ENCODE measurements around the gene HAAO. TPM values are rescaled to one million over a fixed set of nuclear protein-coding genes. Genes with fewer than 3 reads are reported as not detected.

Gene HAAO
- polyA plus RNA-seq, 3 donors: 10.5 to 29.6 (median 15.0) TPM

DNA sequence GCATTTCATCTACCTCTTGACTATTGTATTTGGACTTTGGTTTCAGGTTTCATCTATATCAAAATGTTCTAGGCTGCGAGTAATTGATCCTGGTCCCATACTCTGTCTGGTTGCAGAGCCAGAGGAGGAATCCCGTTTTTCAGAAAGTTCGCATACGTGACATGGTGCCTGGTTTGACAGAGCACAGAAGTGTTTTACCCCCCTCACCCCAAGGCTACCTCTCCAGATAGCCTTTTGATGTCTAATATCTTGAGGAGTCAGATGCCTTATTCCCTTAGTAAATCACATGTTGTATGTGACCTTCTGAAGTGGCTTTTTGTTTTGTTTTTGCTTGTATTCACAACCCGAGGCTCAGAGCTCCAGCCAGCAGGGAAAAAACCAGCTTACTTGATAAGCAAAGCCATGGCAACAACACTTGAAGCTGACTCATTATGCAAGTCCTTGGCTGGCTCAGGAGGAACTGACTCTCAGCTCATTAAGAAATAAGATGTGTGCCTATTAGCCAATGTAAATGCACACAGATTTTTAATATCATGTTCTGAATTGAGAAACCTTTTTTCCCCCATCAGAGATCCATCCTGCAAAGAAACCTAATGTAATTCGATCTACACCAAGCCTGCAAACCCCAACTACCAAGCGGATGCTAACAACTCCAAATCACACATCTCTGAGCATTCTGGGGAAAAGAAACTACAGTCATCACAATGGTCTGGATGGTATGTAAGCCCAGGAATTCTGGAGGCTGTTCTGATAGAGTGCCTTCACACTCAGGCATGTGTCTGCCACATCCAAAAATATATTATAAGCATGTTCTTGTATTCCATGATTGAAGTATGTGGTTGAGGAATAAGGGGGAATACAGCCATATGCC, 69.8 kb downstream of the HAAO start:
- Mint-ChIP-seq H3K27ac (peak overlapping the region; percentile 84 to 95 (median 92)), H3K27me3 (ENCODE audit: low read depth in 3 of 3) (no peaks in the 10 kb centered on the region), H3K36me3 (peaks cover 0 to 3% of the 10 kb centered on the region in 2 donors), H3K4me1 (peaks cover 33% of the 10 kb centered on the region), H3K9me3 (peaks cover 0 to 3% (median 0%) of the 10 kb centered on the region in 7 donors), H3K4me3 (peak overlapping the region in 1 of 2 donors; percentile 63)
- no peaks in the 10 kb centered on the region for H3K79me2 ChIP-seq (ENCODE audit: insufficient read depth, low read length)
- H2AFZ ChIP-seq (ENCODE audit: insufficient read depth, low read depth, low read length, poor library complexity, severe bottlenecking): peak overlapping the region; percentile 31
- H3K4me2 ChIP-seq (replicated peaks; ENCODE audit: extremely low read depth, low read length, poor library complexity, severe bottlenecking): no peak overlapping the region
- peak; percentile 93 to 95 (median 94) for DNase-seq
- TF ChIP-seq, protein P1, sequence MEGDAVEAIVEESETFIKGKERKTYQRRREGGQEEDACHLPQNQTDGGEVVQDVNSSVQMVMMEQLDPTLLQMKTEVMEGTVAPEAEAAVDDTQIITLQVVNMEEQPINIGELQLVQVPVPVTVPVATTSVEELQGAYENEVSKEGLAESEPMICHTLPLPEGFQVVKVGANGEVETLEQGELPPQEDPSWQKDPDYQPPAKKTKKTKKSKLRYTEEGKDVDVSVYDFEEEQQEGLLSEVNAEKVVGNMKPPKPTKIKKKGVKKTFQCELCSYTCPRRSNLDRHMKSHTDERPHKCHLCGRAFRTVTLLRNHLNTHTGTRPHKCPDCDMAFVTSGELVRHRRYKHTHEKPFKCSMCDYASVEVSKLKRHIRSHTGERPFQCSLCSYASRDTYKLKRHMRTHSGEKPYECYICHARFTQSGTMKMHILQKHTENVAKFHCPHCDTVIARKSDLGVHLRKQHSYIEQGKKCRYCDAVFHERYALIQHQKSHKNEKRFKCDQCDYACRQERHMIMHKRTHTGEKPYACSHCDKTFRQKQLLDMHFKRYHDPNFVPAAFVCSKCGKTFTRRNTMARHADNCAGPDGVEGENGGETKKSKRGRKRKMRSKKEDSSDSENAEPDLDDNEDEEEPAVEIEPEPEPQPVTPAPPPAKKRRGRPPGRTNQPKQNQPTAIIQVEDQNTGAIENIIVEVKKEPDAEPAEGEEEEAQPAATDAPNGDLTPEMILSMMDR (IDR thresholded peaks at IDR 0.05): no peak
- peak overlapping the region; percentile 26 to 76 for H3K27ac ChIP-seq (ENCODE audit: low read depth in 1 of 2, low read length in 2 of 2)
- peaks cover 36% of the 10 kb centered on the region in 2 donors for H3K4me1 ChIP-seq (ENCODE audit: control insufficient read depth in 1 of 2, insufficient read depth in 2 of 2, low read length in 2 of 2)
- H3K9me3 ChIP-seq (replicated peaks in 1 of 2; ENCODE audit: control insufficient read depth in 1 of 2, insufficient read depth in 1 of 2, low read length in 2 of 2): no peaks in the 10 kb centered on the region
- H4K20me1 ChIP-seq (ENCODE audit: insufficient read depth, low read length): no peaks in the 10 kb centered on the region
- WGBS (ENCODE audit: insufficient coverage): 88% methylated on average over 2 of the region's 7 CpGs
- no peaks in the 10 kb centered on the region for H3K36me3 ChIP-seq (replicated peaks in 1 of 2; ENCODE audit: control insufficient read depth in 1 of 2, insufficient read depth in 2 of 2, low read length in 2 of 2)
- H3K9ac ChIP-seq (ENCODE audit: insufficient read depth, low read length, poor library complexity, severe bottlenecking): no peak overlapping the region
- no peaks in the 10 kb centered on the region for H3K27me3 ChIP-seq (ENCODE audit: control insufficient read depth in 2 of 2, insufficient read depth in 2 of 2, low read length in 2 of 2)
- H3K4me3 ChIP-seq (replicated peaks in 1 of 3; ENCODE audit: low read depth in 2 of 3, low read length in 3 of 3): no peak overlapping the region
- intact Hi-C loops (cut with micrococcal nuclease): loop anchor here (2.0 to 5.0 kb wide), 2 partner anchors 30 to 35 kb away; no protein-coding TSS in a partner anchor

DNA sequence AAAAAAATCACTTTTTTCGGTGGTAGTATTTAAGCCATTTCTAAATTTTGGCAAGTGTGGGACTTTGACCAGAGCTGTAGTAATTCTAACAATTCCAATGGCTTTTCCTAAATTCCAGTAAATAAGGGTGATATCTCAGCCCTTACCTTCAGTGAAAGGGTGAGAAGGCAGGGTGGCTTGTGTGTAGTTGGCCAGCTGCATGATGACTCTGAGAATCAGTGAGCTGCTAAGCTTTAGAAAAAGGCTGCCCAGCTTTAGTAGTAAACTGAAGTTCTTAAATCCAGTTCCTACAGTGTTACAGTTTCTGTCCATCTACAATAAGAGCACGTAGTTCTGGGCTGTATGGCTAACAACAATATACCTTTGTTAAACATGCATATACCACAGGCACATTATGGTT, 70.5 kb downstream of the HAAO start:
- DNase-seq: peak in 1 of 3 donors; percentile 6
- Histone ChIP-seq H3K4me2 (replicated peaks; ENCODE audit: extremely low read depth, low read length, poor library complexity, severe bottlenecking) (no peak overlapping the region), H3K79me2 (ENCODE audit: insufficient read depth, low read length) (no peaks in the 10 kb centered on the region), H3K36me3 (replicated peaks in 1 of 2; ENCODE audit: control insufficient read depth in 1 of 2, insufficient read depth in 2 of 2, low read length in 2 of 2) (no peaks in the 10 kb centered on the region), H3K27ac (ENCODE audit: low read depth in 1 of 2, low read length in 2 of 2) (peak overlapping the region; percentile 26 to 76), H3K4me3 (replicated peaks in 1 of 3; ENCODE audit: low read depth in 2 of 3, low read length in 3 of 3) (no peak overlapping the region), H2AFZ (ENCODE audit: insufficient read depth, low read depth, low read length, poor library complexity, severe bottlenecking) (peak overlapping the region; percentile 31), H3K9me3 (replicated peaks in 1 of 2; ENCODE audit: control insufficient read depth in 1 of 2, insufficient read depth in 1 of 2, low read length in 2 of 2) (no peaks in the 10 kb centered on the region), H4K20me1 (ENCODE audit: insufficient read depth, low read length) (no peaks in the 10 kb centered on the region), H3K9ac (ENCODE audit: insufficient read depth, low read length, poor library complexity, severe bottlenecking) (no peak overlapping the region), H3K4me1 (ENCODE audit: control insufficient read depth in 1 of 2, insufficient read depth in 2 of 2, low read length in 2 of 2) (peaks cover 36% of the 10 kb centered on the region in 2 donors), H3K27me3 (ENCODE audit: control insufficient read depth in 2 of 2, insufficient read depth in 2 of 2, low read length in 2 of 2) (no peaks in the 10 kb centered on the region)
- no peaks in the 10 kb centered on the region for H3K27me3 Mint-ChIP-seq (ENCODE audit: low read depth in 3 of 3)
- no CpG with 5 or more reads among the region's 2 CpGs for WGBS (ENCODE audit: insufficient coverage)
- peaks cover 0 to 3% (median 0%) of the 10 kb centered on the region in 7 donors for H3K9me3 Mint-ChIP-seq
- H3K27ac Mint-ChIP-seq: peak overlapping the region; percentile 84 to 95 (median 92)
- H3K36me3 Mint-ChIP-seq: peaks cover 0 to 3% of the 10 kb centered on the region in 2 donors
- no peak overlapping the region for H3K4me3 Mint-ChIP-seq
- TF ChIP-seq, protein P1 (IDR thresholded peaks at IDR 0.05): no peak
- H3K4me1 Mint-ChIP-seq: peaks cover 33% of the 10 kb centered on the region
- intact Hi-C loops (cut with micrococcal nuclease): loop anchor here (2.0 to 5.0 kb wide), 2 partner anchors 31 to 35 kb away; no protein-coding TSS in a partner anchor

Other genes starting within 250 kb of the HAAO start
- gene MTA3, start 224.0 kb downstream of the HAAO start, polyA plus RNA-seq: 1 to 10 TPM; 2.0 to 4.5 (median 2.2) TPM
- gene OXER1, start 28.4 kb downstream of the HAAO start, polyA plus RNA-seq: 10 to 100 TPM in 1 of 3 donors, 1 to 10 TPM in 2; 3.8 to 13.3 (median 5.7) TPM

Measured in CD14-positive monocyte (primary cell).